GM12892 (cell line): ENCODE data around the gene SATL1. TPM values are rescaled to one million over a fixed set of nuclear protein-coding genes. Genes with fewer than 3 reads are reported as not detected.
"Not testable (repeated sequence)": the region's sequence is repeated elsewhere in the genome, so short reads cannot be mapped to it uniquely, and the experiment has no call there.

Source experiments
- DNase-seq: peaks from one replicate; pipeline ENCODE4 v3.0.0; 2011; ENCODE audit not compliant: insufficient read length
- FAIRE-seq: peaks from 2 replicates; lab custom pipeline; 2011; peaks lifted over from hg19 to GRCh38; lab: Jason Lieb, UNC
- POLR2A ChIP-seq: IDR thresholded peaks from 2 replicates; pipeline ENCODE4 v1.6.1; 2011; ENCODE audit warnings: low read depth, low read length, control low read depth
- POLR2AphosphoS5 ChIP-seq: IDR thresholded peaks from 2 replicates; pipeline ENCODE4 v1.6.1; 2011; ENCODE audit warnings: low read depth, low read length, control low read depth
- TAF1 ChIP-seq: IDR thresholded peaks from 2 replicates; pipeline ENCODE4 v1.6.1; 2011; ENCODE audit warnings: low read depth, mild to moderate bottlenecking, control low read depth, low read length, borderline replicate concordance
- polyA plus RNA-seq: library from polyadenylated mRNA; unstranded; fragments of >200 nt; gene quantifications from one replicate; pipeline ENCODE4 v1.2.1, GENCODE V29; 2012; ENCODE audit warnings: missing spikeins, inconsistent platforms; ENCODE audit not compliant: missing spikeins

The SATL1 gene
- polyA plus RNA-seq: 0.08 TPM

- DNase-seq (peak; percentile 13), FAIRE-seq (peak; percentile 57)
- no peak for TF ChIP-seq POLR2A
- no peak for TF ChIP-seq TAF1
- no peak for TF ChIP-seq POLR2AphosphoS5
Observed at GRCh38 chrX:85243761-85244449, at the start of gene SATL1, which contains the start of gene ZNF711. TSS of gene SATL1 (minus strand) at chrX:85243779. CDS start at chrX:85108968, 134,811 bp downstream. TSS of gene ZNF711 (plus strand) at chrX:85243991. CDS start at chrX:85247573, 3,582 bp downstream.

DNA sequence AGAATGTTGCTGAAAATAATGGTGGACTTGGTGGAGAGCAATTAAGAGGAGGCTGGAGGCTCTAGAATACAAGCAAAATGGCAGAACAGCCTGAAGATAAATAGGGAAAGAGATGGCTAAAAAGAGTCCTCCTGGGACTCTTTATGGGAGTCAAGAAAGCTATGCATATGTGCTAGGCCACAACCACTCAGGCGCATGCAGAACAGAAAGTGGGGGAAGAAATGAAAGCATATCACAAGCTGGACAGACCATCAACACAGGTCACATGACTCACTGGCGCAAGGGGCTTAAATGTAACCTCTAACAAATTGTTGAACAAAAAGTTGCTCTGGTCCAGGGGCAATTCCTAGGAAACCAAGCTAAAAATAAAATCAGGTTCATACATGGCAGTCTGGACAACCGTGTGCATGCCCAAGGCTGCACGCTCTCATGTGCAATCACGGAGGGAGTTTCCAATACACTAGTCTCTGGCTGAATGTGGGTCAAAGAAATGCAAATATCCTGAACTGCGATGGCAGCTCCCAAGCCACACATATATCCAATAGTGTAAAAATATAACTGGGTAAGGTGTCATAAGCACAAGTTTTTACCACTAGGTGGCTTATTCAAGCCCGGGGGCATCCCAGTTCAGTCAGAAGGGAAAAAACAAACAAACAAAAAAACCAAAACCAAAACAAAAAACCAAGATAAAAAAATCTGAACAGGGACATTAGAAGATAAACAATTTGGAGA is 45.6 kb upstream of the SATL1 start:
- peak; percentile 54 for FAIRE-seq
- TF ChIP-seq POLR2AphosphoS5 (no peak), TAF1 (no peak), POLR2A (no peak)
- no peak for DNase-seq

DNA sequence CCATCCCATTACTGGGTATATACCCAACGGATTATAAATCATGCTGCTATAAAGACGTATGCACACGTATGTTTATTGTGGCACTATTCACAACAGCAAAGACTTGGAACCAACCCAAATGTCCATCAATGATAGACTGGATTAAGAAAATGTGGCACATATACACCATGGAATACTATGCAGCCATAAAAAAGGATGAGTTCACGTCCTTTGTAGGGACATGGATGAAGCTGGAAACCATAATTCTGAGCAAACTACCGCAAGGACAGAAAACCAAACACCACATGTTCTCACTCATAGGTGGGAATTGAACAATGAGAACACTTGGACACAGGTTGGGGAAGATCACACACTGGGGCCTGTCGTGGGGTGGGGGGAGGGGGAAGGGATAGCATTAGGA is 41.7 kb upstream of the SATL1 start:
- not testable (repeated sequence) for DNase-seq

GRCh38 chrX:85244450-85245211 is 1.1 kb upstream of the SATL1 start:
- DNase-seq: no peak
- FAIRE-seq: no peak
- TF ChIP-seq POLR2A: no peak

More for the DNA sequence above, 41.7 kb upstream of the SATL1 start:
- FAIRE-seq: not testable (repeated sequence)

DNA sequence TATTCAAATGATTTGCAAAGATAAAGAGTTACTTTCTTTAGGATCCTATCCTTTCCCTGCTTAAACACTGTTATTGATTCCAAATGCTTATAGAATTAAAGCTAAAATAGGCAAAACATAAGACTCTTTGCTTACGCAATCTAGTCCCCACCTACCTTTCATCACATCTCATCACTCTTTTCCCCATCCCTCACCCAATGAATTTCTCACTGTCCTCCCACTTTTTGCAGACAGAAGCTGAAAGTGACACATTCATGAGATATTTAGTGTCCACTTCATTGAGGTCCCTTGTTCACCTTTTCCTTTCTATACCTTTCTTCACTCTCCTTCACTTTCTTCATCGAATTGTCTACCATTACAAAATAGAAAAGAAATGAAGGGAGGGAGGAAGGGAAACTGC is 424 bp downstream of the SATL1 start:
- FAIRE-seq: no peak
- TF ChIP-seq TAF1 (no peak), POLR2AphosphoS5 (no peak), POLR2A (no peak)
- DNase-seq: no peak

GRCh38 chrX:85223359-85223758 is 20.2 kb downstream of the SATL1 start:
- no peak for DNase-seq
- no peak for FAIRE-seq
- TF ChIP-seq POLR2AphosphoS5 (no peak), POLR2A (no peak), TAF1 (no peak)

DNA sequence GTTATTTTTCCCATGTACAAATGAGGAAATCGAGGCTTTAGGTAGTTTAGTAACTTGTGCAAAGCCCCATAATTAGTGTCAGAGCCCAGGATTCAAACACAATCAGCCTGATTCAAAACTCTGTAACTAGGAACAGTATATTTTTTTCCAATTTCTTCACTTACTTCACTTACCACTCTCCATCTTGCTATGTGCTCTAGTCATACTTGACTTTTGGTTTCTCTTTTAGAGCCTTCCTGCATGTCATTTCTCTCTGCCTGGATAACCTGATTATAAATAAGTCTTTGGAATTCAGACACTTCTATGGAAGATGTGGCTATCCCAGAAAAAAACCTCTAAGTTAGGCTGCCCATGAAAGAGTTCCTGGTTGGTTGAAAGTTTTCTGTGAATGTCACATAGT is 22.2 kb downstream of the SATL1 start:
- TF ChIP-seq POLR2AphosphoS5 (no peak), TAF1 (no peak), POLR2A (no peak)
- DNase-seq (no peak), FAIRE-seq (no peak)

DNA sequence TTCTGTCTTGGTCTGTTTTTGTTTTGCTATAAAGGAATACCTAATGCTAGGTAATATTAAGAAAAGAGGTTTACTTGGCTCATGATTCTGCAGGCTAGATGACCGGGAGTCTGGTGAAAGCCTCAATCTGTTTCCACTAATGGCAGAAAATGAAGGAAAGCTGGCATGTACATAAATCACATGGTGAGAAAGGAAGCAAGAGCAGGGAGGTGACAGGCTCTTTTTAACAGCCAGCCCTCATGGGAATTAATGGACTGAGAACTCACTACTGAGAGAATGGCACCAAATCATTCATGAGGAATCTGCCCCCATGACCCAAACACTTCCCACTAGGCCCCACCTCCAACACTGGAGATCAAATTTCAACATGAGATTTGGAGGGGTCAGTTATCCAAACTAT is 27.6 kb downstream of the SATL1 start:
- DNase-seq (no peak), FAIRE-seq (no peak)
- TF ChIP-seq TAF1 (no peak), POLR2AphosphoS5 (no peak), POLR2A (no peak)

DNA sequence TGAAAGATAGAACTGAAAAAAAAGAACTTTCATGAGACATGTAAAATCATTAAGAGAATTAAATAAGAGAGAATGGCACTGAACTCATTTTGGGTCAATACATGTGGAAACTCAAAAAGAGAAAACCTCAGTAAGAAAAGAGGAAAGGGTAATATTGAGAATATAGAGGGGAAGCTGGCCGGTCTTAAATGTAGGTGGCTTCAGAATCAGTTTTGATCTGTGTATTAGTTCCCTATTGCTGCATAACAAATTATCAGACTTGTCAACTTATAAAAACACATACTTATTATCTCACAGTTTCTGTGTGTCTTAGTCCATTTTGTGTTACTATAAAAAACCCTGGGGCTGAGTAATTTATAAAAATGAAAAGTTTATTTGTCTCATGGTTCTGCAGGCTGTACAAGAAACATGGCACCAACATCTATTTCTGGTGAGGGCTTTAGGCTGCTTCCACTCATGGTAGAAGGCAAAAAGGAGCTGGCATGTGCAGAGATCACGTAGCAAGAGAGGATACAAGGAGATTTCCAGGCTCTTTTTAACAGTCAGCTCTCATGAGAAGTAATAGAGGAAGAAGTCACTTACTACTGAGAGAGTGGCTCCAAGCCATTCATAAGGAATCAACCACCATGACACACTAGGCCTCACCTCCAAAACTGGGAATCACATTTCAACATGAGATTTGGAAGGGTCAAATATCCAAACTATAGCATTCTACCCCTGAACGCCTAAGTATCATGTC is 29.6 kb downstream of the SATL1 start:
- DNase-seq (no peak), FAIRE-seq (no peak)
- TF ChIP-seq POLR2A: no peak

DNA sequence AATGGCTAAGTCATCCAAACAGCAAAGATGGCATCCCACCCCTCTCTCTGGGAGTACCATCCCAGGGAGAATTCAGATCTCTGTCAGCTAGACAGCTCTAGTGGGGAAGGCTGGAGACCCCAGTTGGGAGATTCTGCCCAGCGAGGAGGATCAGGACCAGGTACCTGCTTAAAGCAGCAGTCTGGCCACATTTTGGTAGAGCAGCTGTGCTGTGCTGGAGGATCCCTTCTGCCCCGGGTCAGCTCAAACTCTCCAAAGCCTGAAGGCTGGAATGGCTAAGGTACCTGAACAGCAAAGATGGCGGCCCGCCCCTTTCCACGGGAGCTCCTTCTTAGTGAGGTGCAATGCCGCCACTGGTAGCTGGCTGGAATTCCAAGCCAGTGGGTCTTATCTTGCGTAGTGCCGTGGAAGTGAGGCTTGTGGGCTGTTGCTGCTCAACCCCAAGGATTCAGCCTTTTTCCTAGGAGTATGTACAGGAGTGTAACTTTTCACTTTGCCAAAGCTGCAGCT is 40.1 kb downstream of the SATL1 start:
- TF ChIP-seq POLR2A: no peak
- no peak for TF ChIP-seq POLR2AphosphoS5
- TF ChIP-seq TAF1: no peak
- FAIRE-seq (no peak), DNase-seq (no peak)

DNA sequence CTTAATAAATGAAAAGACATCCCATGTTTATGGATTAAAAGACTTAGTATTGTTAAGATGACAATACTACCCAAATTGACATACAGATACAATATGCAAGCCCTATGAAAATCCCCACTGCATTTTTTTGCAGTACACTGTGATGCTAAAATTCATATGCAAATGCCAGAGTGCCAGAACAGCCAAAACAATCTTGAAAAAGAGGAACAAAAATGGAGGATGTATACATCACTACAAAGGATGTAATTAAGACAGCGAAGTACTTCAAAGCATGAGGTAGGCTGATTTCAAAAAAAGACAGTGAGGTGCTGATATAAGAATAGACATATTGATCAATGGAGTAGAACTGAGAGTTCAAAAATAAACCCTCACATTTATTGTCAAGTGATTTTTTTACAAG is 47.3 kb downstream of the SATL1 start:
- FAIRE-seq (no peak), DNase-seq (no peak)
- TF ChIP-seq POLR2AphosphoS5 (no peak), POLR2A (no peak), TAF1 (no peak)
